MM.1S (cell line): ENCODE measurements around the gene FOXP1.

Source experiments
- DNase-seq: peaks from one replicate; pipeline ENCODE4 v3.0.0-alpha.2; 2015
- H2AFZ ChIP-seq: fragments of 300-600 bp; sonication (generic); 2 replicates; pipeline ENCODE4 v1.6.0; 2016; ENCODE audit warnings: antibody characterized with exemption, low read length
- H3F3A ChIP-seq: fragments of 300-600 bp; sonication (generic); 2 replicates; pipeline ENCODE4 v1.6.1; 2016; ENCODE audit warnings: mild to moderate bottlenecking, antibody characterized with exemption, low read length, moderate library complexity, mixed read lengths; ENCODE audit not compliant: insufficient read depth
- H3K27ac ChIP-seq: fragments of 300-600 bp; sonication (generic); 2 replicates; pipeline ENCODE4 v1.5.1; 2016; ENCODE audit warnings: mild to moderate bottlenecking, low read length
- H3K27me3 ChIP-seq: fragments of 300-600 bp; sonication (generic); replicated peaks from 2 replicates; pipeline ENCODE4 v1.6.0; 2016; ENCODE audit warnings: low read length; ENCODE audit not compliant: insufficient read depth
- H3K36me3 ChIP-seq: fragments of 300-600 bp; sonication (generic); replicated peaks from 2 replicates; pipeline ENCODE4 v1.6.1; 2016; ENCODE audit warnings: mild to moderate bottlenecking, low read length, mixed read lengths; ENCODE audit not compliant: insufficient read depth
- H3K4me1 ChIP-seq: fragments of 300-600 bp; sonication (generic); 2 replicates; pipeline ENCODE4 v1.6.1; 2016; ENCODE audit warnings: low read length, mixed read lengths
- H3K4me2 ChIP-seq: fragments of 300-600 bp; sonication (generic); 2 replicates; pipeline ENCODE4 v1.6.0; 2016; ENCODE audit warnings: low read depth, low read length
- H3K4me3 ChIP-seq: fragments of 300-600 bp; sonication (generic); 2 replicates; pipeline ENCODE4 v1.5.1; 2016; ENCODE audit warnings: low read length, mixed read lengths
- H3K79me2 ChIP-seq: fragments of 300-600 bp; sonication (generic); 2 replicates; pipeline ENCODE4 v1.6.1; 2016; ENCODE audit warnings: mixed run types, low read length, mixed read lengths
- H3K9ac ChIP-seq: fragments of 300-600 bp; sonication (generic); 2 replicates; pipeline ENCODE4 v1.6.1; 2016; ENCODE audit warnings: low read length, mixed read lengths
- H3K9me2 ChIP-seq: fragments of 300-600 bp; sonication (generic); replicated peaks from 2 replicates; pipeline ENCODE4 v1.6.1; 2016; ENCODE audit warnings: mild to moderate bottlenecking, low read length, mixed read lengths; ENCODE audit not compliant: insufficient read depth
- H3K9me3 ChIP-seq: fragments of 300-600 bp; sonication (generic); replicated peaks from 2 replicates; pipeline ENCODE4 v1.6.1; 2016; ENCODE audit warnings: mild to moderate bottlenecking, low read length, mixed read lengths; ENCODE audit not compliant: insufficient read depth
- H4K20me1 ChIP-seq: fragments of 300-600 bp; sonication (generic); 2 replicates; pipeline ENCODE4 v1.6.1; 2016; ENCODE audit warnings: mild to moderate bottlenecking, low read length, moderate library complexity, mixed read lengths; ENCODE audit not compliant: insufficient read depth
- CTCF ChIP-seq: fragments of 300-600 bp; sonication (generic); IDR thresholded peaks from 2 replicates; pipeline ENCODE4 v1.5.1; 2016; ENCODE audit warnings: antibody characterized with exemption, low read length, mixed read lengths
- EZH2 ChIP-seq: fragments of 300-600 bp; sonication (generic); optimal IDR thresholded peaks from 2 replicates; pipeline ENCODE3; 2017; ENCODE audit warnings: low read depth, mild to moderate bottlenecking, antibody characterized with exemption, low read length, mixed read lengths
- EZH2phosphoT487 ChIP-seq: fragments of 300-600 bp; sonication (generic); IDR thresholded peaks from 2 replicates; pipeline ENCODE4 v1.6.1; 2018; ENCODE audit warnings: antibody characterized with exemption, low read length

The FOXP1 gene

GRCh38 chr3:71502066-71502625 is 81.4 kb downstream of the FOXP1 start:
- Histone ChIP-seq H3K27ac (no peak overlapping the region), H3K4me3 (no peak overlapping the region), H2AFZ (no peak overlapping the region), H4K20me1 (no peaks in the 10 kb centered on the region), H3K36me3 (no peaks in the 10 kb centered on the region), H3K9me3 (no peaks in the 10 kb centered on the region), H3K9ac (no peak overlapping the region), H3K27me3 (no peaks in the 10 kb centered on the region), H3K4me1 (no peaks in the 10 kb centered on the region), H3F3A (no peaks in the 10 kb centered on the region), H3K4me2 (no peak overlapping the region), H3K79me2 (no peaks in the 10 kb centered on the region), H3K9me2 (no peaks in the 10 kb centered on the region)
- DNase-seq: no peak
- TF ChIP-seq EZH2 (no peak), CTCF (no peak), EZH2phosphoT487 (no peak)

- no peaks in the 10 kb centered on the region for H3K4me1 ChIP-seq
- H3K27ac ChIP-seq: no peak overlapping the region
- H3K9me3 ChIP-seq: no peaks in the 10 kb centered on the region
- no peaks in the 10 kb centered on the region for H3F3A ChIP-seq
- no peaks in the 10 kb centered on the region for H3K79me2 ChIP-seq
- H3K4me3 ChIP-seq: no peak overlapping the region
- H3K4me2 ChIP-seq: no peak overlapping the region
- no peak overlapping the region for H3K9ac ChIP-seq
- TF ChIP-seq CTCF (no peak), EZH2phosphoT487 (no peak)
- H3K27me3 ChIP-seq: no peaks in the 10 kb centered on the region
- no peak overlapping the region for H2AFZ ChIP-seq
- DNase-seq: no peak
- no peaks in the 10 kb centered on the region for H4K20me1 ChIP-seq
- H3K9me2 ChIP-seq: no peaks in the 10 kb centered on the region
- no peaks in the 10 kb centered on the region for H3K36me3 ChIP-seq
Observed at GRCh38 chr3:71500696-71501095, 82.8 kb downstream of the FOXP1 start.

- H3K27ac ChIP-seq: no peak overlapping the region
- no peak for DNase-seq
- TF ChIP-seq EZH2phosphoT487: no peak
- no peak for TF ChIP-seq EZH2
- TF ChIP-seq CTCF: no peak
Observed at GRCh38 chr3:71499227-71499876, 84.2 kb downstream of the FOXP1 start.

More at GRCh38 chr3:71499227-71499876, 84.2 kb downstream of the FOXP1 start:
- no peak overlapping the region for H3K4me2 ChIP-seq
- H3K27me3 ChIP-seq: no peaks in the 10 kb centered on the region
- no peaks in the 10 kb centered on the region for H3K4me1 ChIP-seq
- no peaks in the 10 kb centered on the region for H4K20me1 ChIP-seq
- H3F3A ChIP-seq: no peaks in the 10 kb centered on the region
- no peaks in the 10 kb centered on the region for H3K36me3 ChIP-seq
- no peaks in the 10 kb centered on the region for H3K9me3 ChIP-seq
- H3K9me2 ChIP-seq: no peaks in the 10 kb centered on the region
- H3K79me2 ChIP-seq: no peaks in the 10 kb centered on the region
- no peak overlapping the region for H3K9ac ChIP-seq
- no peak overlapping the region for H2AFZ ChIP-seq
- no peak overlapping the region for H3K4me3 ChIP-seq
